Activated naive CD8-positive, alpha-beta T cell (primary cell): ENCODE results near the gene SYTL5.

Source experiments
- H3K27ac Mint-ChIP-seq: one replicate; pipeline ENCODE4 v1.8.0; 2021; ENCODE audit warnings: mixed read lengths
- H3K27me3 Mint-ChIP-seq: one replicate; pipeline ENCODE4 v1.8.0; 2021; ENCODE audit warnings: mixed read lengths
- H3K36me3 Mint-ChIP-seq: one replicate; pipeline ENCODE4 v1.8.0; 2021; ENCODE audit warnings: mixed read lengths
- H3K4me1 Mint-ChIP-seq: one replicate; pipeline ENCODE4 v1.8.0; 2021; ENCODE audit warnings: low read depth, mixed read lengths
- H3K4me3 Mint-ChIP-seq: one replicate; pipeline ENCODE4 v1.8.0; 2021; ENCODE audit warnings: mild to moderate bottlenecking, mixed read lengths
- H3K9me3 Mint-ChIP-seq: one replicate; pipeline ENCODE4 v1.8.0; 2021; ENCODE audit warnings: low read depth, mixed read lengths

SYTL5 gene

DNA sequence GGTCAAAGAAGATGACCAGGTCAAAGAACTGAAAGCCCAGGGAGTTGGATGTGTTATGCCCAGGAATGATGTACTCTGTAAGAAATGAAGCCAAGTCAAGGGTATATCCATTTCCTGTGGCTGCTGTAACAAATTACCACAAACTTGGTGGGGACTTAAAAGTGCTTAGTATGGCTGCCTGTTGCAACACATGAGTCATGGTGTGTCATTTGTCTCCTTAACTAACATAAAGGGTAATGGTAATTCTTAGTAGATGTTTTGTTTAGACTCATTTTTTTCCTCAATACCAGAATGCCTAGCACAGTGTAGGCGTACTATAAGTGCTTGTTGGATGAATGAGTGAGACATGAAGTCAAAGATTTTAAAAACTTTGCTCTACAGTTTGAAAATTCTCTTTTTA lies 45.7 kb downstream of the SYTL5 start:
- Mint-ChIP-seq H3K27ac (no peak overlapping the region), H3K27me3 (no peaks in the 10 kb centered on the region), H3K9me3 (no peaks in the 10 kb centered on the region), H3K36me3 (no peaks in the 10 kb centered on the region), H3K4me3 (no peak overlapping the region), H3K4me1 (no peaks in the 10 kb centered on the region)

DNA sequence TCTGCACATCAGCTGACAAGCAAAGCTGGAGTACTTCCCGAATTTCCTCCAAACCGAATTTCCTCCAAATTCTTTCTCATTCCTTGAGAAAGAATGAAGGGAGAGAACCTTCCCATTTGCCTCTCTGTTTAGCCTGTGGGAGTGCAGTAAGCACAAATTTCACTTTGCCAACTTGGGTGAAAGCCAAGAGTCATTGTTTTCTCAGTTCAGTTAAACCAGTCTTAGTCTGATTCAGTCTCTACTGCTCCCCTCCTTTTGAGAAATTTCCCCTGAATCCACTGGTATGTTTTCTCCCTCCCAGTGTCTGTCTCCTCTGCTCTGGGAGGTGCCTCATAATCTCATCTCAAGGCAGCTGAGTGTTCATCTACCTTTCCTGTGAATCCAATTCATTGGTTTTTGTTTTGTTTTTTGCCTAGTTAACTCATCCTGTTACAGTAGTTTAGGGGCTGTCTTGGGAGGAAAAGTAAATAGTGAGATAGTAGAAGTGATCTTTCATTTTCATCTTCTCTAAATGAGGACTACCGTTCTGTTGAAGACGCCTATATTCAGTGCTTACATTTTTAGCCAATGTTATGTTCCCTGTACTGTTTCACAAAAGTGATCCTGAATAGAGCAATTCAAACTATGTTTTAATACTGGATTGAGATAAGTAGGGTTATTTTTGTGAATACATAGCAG lies 49.0 kb downstream of the SYTL5 start:
- no peaks in the 10 kb centered on the region for H3K36me3 Mint-ChIP-seq
- H3K9me3 Mint-ChIP-seq: no peaks in the 10 kb centered on the region
- H3K4me1 Mint-ChIP-seq: no peaks in the 10 kb centered on the region
- no peak overlapping the region for H3K27ac Mint-ChIP-seq
- H3K27me3 Mint-ChIP-seq: no peaks in the 10 kb centered on the region
- H3K4me3 Mint-ChIP-seq: no peak overlapping the region

DNA sequence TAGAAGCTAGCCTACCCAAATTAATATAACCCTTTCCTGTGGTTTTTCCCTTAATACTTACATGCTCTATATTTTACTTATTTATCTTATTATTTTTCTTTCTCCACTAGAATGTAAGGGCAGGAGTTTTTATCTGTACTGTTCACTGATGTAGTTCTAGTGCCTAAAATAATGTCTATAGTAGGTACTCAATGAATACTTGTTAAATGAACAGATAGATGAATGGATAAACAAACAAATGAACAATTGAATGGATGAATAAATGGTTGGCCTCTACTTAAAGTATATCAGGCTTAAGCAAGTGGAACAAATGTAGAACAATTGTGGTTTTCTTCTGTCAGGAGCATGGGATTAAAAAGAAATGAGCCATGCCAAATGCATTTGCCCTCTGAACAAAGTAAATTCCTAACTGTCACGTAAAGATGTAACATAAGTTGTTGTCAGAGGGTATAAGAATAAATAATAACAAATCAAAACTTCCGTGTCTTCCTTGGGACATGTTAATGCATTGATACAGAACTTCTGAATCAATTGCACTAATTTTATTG lies 54.1 kb downstream of the SYTL5 start:
- Mint-ChIP-seq H3K27ac (no peak overlapping the region), H3K4me1 (no peaks in the 10 kb centered on the region), H3K27me3 (peaks cover 1% of the 10 kb centered on the region), H3K36me3 (no peaks in the 10 kb centered on the region), H3K4me3 (no peak overlapping the region), H3K9me3 (no peaks in the 10 kb centered on the region)

DNA sequence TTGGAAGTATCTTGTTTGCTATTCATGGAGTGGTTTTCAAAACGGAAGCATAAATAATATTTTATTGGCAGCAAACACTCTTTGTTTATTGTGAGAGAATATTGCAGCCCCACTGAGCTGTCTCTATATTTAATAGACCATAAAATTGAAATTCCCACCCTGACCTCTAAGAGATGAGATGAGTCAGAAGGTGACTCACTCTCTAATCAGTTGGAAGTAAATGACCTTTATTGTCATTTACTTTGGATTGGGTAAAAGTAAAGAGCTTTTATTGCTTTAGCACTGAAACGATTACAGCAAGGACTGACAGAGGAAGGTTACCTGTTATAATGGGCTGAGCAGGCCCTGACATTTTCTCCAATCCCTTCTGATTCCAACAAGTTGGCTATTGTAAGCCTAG lies 55.0 kb downstream of the SYTL5 start:
- Mint-ChIP-seq H3K36me3 (no peaks in the 10 kb centered on the region), H3K27me3 (peaks cover 3% of the 10 kb centered on the region), H3K4me3 (no peak overlapping the region), H3K9me3 (no peaks in the 10 kb centered on the region), H3K27ac (no peak overlapping the region), H3K4me1 (no peaks in the 10 kb centered on the region)

DNA sequence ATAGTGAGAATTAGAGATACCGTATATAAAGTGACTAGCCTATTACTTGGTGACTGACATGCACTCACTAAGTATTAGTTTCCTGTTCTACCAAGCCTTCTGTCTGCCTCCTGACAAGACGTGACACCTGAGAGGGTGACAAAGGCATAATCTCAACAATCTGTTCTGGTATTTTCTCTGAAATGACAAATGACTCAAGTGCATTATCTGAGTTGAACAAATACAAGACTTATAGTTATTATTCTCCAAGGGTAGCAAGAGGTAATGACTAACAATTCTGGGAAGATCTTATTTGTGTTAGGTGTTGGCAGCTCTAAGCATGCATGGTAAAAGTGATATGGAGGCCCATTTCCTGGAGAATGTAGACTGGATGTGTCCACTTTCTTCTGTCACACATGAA lies 60.6 kb downstream of the SYTL5 start:
- H3K9me3 Mint-ChIP-seq: no peaks in the 10 kb centered on the region
- H3K27ac Mint-ChIP-seq: no peak overlapping the region
- no peaks in the 10 kb centered on the region for H3K4me1 Mint-ChIP-seq
- H3K27me3 Mint-ChIP-seq: peaks cover 7% of the 10 kb centered on the region
- H3K36me3 Mint-ChIP-seq: no peaks in the 10 kb centered on the region
- H3K4me3 Mint-ChIP-seq: no peak overlapping the region

DNA sequence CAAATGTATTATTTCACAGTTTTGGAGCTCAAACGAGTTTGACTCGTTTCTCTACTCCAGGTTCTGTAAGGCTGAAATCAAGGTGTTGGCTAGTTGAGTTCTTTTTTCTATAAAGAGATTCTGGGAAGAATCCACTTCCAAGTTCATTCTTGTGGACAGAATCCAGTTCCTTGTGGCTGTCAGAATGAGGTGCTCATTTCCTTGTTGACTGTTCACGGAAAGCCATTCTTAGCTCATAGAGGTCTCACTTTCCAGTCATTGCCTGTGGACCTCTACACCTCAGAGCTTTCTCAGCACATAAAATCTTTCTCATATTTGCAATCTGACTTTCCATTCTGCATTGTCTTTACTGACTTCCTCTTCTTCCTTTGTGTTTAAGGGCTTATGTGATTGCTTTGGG lies 62.9 kb downstream of the SYTL5 start:
- Mint-ChIP-seq H3K36me3 (no peaks in the 10 kb centered on the region), H3K4me1 (no peaks in the 10 kb centered on the region)

DNA sequence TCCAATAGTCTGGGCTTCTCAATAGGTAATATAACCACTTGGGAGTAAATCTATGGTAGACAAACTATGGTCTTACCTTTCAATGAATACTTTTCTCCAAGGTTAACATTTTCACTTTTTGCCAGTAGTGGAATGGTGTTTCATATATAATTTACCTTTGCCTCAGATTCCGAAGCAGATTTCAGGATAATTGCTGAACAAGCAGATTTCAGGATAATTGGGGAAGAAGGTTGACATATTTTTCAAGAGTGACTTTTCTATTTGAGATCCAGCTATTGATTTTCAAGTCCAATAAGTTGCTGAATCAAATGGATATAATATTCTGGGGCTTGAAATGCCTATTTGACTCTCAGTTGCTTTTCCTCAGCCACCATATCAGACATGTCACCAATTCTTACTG lies 63.6 kb downstream of the SYTL5 start:
- H3K9me3 Mint-ChIP-seq: no peaks in the 10 kb centered on the region
- H3K27ac Mint-ChIP-seq: no peak overlapping the region
- no peak overlapping the region for H3K4me3 Mint-ChIP-seq
- H3K27me3 Mint-ChIP-seq: peaks cover 7% of the 10 kb centered on the region
- no peaks in the 10 kb centered on the region for H3K4me1 Mint-ChIP-seq
- no peaks in the 10 kb centered on the region for H3K36me3 Mint-ChIP-seq

More for the DNA sequence above, 62.9 kb downstream of the SYTL5 start:
- H3K27ac Mint-ChIP-seq: no peak overlapping the region
- no peak overlapping the region for H3K4me3 Mint-ChIP-seq
- H3K27me3 Mint-ChIP-seq: peaks cover 7% of the 10 kb centered on the region
- H3K9me3 Mint-ChIP-seq: no peaks in the 10 kb centered on the region

DNA sequence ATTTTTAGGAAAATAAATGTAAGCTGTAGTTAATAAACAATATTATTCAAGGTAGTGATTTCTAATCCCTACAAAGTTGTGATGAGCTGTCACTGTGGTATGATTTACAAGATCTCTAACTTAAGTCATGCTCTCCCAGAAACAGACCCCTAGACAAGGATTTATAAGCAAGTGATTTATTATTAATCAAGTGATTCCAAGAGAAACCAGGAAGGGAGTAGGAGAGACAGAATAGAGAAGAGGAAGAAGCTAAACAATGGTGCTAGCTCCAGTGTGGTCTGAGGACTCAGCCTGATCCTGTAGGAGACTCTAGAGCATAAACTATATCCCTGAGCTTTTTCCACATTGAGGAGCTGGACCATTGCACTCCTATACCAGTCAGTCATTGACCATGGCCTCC lies 73.1 kb downstream of the SYTL5 start:
- Mint-ChIP-seq H3K4me1 (no peaks in the 10 kb centered on the region), H3K36me3 (no peaks in the 10 kb centered on the region), H3K9me3 (no peaks in the 10 kb centered on the region), H3K4me3 (no peak overlapping the region), H3K27ac (no peak overlapping the region), H3K27me3 (peaks cover 2% of the 10 kb centered on the region)

DNA sequence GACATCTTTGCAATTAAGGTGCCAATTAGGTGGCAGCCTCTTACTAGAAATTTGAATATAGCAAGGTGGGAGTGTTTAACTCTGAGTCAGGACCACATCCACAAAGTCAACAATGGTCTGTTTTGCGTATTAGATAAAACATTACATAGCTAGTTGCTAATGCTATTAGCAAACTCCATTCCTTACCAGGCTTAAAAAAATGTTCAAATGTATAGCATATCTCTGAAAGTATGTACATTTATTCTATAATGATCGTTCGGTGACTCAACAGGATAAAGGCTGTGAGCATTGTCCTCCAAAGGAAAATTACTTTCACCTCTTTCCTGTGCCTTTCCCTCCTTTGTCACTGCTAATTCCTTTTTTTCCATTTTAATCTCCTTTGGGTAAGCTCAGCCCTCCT lies 74.5 kb downstream of the SYTL5 start:
- Mint-ChIP-seq H3K9me3 (no peaks in the 10 kb centered on the region), H3K27me3 (peaks cover 2% of the 10 kb centered on the region), H3K4me3 (no peak overlapping the region), H3K27ac (no peak overlapping the region), H3K36me3 (no peaks in the 10 kb centered on the region), H3K4me1 (no peaks in the 10 kb centered on the region)

DNA sequence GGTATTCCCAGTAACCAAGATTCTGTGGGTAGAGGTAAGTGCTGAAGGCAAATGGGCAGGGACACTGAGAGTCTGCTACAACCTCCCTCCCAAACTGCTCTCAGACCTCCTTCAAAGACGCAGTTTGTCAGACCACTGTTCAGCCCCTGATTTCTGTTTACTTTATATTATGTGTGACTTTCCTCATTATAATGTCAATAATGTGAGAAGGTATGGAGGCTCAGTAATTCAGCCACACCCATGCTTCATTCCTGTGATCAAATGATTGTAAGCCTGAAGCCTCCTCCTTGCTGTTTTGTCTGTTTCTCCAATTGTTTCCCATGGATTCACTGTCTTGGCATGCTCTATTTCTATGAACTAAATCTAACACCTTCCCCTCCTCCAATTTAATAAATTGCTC lies 75.6 kb downstream of the SYTL5 start:
- Mint-ChIP-seq H3K27me3 (peaks cover 2% of the 10 kb centered on the region), H3K36me3 (no peaks in the 10 kb centered on the region), H3K4me3 (no peak overlapping the region), H3K9me3 (no peaks in the 10 kb centered on the region), H3K4me1 (no peaks in the 10 kb centered on the region), H3K27ac (no peak overlapping the region)

DNA sequence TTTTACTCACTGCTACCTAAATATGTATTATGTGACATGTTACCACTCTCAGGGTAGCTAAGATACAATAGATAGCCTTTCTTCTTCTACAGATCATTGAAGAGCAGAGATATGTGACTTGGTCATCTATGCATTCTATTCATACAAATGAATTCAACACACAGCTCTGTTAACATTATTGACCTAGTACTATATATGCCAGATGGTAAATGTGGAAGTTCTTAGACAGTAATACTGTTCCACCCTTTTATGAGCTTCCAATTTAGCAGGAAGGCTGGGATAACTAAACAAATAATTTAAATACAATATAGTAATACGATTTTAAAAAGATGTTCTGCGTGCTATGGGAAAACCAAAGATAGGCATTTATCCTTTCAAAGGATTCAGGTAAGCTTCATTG lies 76.0 kb downstream of the SYTL5 start:
- no peak overlapping the region for H3K4me3 Mint-ChIP-seq

DNA sequence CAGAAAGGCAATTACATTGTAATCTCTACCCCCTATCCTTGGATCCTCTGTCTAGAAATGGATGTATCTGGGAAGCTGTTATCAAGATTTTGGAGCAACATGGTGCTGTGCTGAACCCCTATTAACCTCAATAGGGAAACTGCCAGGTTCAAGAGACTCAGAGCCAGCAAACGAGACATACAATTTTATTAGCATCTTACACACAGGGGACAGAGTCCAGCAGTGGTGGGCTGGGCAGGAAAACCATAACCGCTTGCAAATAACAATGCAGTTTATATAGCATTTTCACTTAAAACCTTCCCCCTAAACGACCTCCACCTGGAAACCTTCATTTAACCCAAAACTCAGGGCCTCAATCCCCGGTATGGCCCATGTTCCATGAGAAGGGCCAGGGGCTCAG lies 79.5 kb downstream of the SYTL5 start:
- H3K36me3 Mint-ChIP-seq: no peaks in the 10 kb centered on the region
- H3K9me3 Mint-ChIP-seq: no peaks in the 10 kb centered on the region

More for the DNA sequence above, 76.0 kb downstream of the SYTL5 start:
- Mint-ChIP-seq H3K4me1 (no peaks in the 10 kb centered on the region), H3K27ac (no peak overlapping the region), H3K9me3 (no peaks in the 10 kb centered on the region), H3K27me3 (peaks cover 2% of the 10 kb centered on the region), H3K36me3 (no peaks in the 10 kb centered on the region)

DNA sequence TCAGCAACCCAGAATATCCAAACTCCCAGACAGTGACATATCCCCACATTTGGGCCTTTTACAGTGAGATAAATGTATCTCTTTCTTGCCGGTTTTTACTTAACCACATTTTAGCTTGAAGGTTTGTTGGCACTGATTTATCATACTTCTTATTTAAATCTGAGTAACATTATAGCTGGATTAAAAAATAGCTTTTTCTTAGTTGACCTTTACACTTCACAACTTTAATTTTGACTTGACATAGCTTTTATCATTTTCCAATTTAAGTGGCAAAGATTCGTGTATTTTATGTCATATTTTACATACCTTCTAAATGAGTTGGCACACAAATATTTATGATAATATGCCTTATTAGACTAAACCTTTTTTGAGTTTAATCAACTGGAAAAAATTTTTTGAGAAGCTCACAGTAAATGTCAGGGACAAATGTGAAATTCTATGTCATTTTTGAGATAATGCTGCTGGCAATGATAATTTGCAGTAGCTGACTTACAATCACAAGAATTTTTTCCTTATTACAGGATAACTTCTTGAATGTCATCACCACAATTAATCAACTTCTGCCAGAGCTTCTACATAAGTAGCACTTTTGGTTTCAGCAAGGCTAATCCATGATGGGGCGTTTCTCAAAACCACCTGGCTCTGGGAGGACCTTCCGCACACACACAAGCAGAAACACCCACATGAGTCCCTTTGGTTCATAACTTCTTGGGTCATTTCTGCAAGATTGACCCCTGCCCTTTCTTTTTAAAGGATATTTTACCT lies 80.3 kb downstream of the SYTL5 start:
- no peaks in the 10 kb centered on the region for H3K4me1 Mint-ChIP-seq
- H3K27ac Mint-ChIP-seq: no peak overlapping the region
- no peaks in the 10 kb centered on the region for H3K36me3 Mint-ChIP-seq
- H3K27me3 Mint-ChIP-seq: peaks cover 2% of the 10 kb centered on the region
- no peak overlapping the region for H3K4me3 Mint-ChIP-seq
- no peaks in the 10 kb centered on the region for H3K9me3 Mint-ChIP-seq

More for the DNA sequence above, 79.5 kb downstream of the SYTL5 start:
- Mint-ChIP-seq H3K27ac (no peak overlapping the region), H3K4me1 (no peaks in the 10 kb centered on the region), H3K4me3 (no peak overlapping the region), H3K27me3 (peaks cover 2% of the 10 kb centered on the region)

DNA sequence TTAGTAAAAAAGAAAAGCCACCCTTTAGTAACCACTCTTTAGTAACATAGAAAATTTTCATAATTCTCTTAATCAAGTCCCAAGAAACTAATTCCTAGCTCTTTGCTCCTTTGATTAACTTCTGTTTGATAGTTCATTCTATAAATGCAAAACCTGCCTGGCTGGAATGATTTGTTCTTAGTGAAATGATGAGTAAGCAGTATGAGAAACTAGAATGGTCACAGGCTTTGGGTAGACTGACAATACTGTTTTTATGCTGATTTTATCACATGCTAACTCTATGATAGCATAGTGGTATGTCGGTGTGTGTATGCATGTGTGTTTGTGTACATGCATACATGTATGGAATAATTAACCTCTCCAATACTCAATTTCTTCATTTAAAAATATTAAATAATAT lies 81.2 kb downstream of the SYTL5 start:
- Mint-ChIP-seq H3K36me3 (no peaks in the 10 kb centered on the region), H3K4me1 (no peaks in the 10 kb centered on the region), H3K9me3 (no peaks in the 10 kb centered on the region), H3K27me3 (no peaks in the 10 kb centered on the region), H3K4me3 (no peak overlapping the region), H3K27ac (no peak overlapping the region)

DNA sequence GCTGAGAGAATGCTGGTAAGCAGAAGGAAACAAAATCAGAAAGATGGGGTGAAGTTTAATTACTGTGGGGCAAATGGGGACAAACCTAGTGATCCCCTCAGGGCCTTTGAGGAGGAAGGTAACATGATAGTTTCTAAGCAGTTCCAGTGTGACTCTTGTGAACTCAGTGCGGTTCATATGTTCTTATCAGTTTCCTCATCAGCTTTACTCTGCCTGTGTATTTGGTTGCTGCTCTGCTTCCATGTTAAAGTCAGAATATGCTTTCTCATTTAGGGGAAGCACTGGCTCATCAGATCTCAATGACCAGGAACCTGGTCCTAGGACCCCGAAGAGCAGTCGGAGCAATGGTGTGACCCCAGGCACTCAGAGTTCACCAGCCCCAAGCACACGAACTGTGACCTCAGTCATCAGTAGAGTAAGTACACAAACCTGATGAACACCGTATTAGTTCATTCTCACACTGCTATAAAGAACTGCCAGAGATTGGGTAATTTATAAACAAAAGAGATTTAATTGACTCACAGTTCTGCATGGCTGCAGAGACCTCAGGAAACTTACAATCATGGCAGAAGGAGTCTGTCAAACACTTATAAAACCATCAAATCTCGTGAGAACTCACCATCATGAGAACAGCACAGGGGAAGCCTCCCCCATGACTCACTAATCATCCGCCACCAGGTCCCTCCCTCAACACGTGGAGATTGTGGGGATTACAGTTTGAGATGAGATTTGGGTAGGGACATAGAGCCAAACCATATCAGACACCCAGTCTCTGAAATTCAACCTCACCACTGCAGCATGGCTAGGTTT lies 83.0 kb downstream of the SYTL5 start:
- no peaks in the 10 kb centered on the region for H3K27me3 Mint-ChIP-seq
- H3K4me3 Mint-ChIP-seq: no peak overlapping the region
- no peak overlapping the region for H3K27ac Mint-ChIP-seq
- no peaks in the 10 kb centered on the region for H3K4me1 Mint-ChIP-seq
- H3K9me3 Mint-ChIP-seq: no peaks in the 10 kb centered on the region
- H3K36me3 Mint-ChIP-seq: no peaks in the 10 kb centered on the region
